Fibroblast of lung (primary cell): ENCODE results near the gene RXFP3.

Source experiments
- EZH2 ChIP-seq: IDR thresholded peaks from 2 replicates; pipeline ENCODE4 v1.5.1; 2012; ENCODE audit warnings: low read length, control low read depth, mild to moderate bottlenecking; ENCODE audit errors: missing control alignments
- TF ChIP-seq, protein P1 (sequence below), 2 donors: IDR thresholded peaks in 1 of 2; conservative IDR thresholded peaks in 1 of 2; 1 replicate in 1 of 2; 2 replicates in 1 of 2; pipeline ENCODE4 v1.5.1; 2011 to 2012; ENCODE audit warnings: low read length in 2 of 2, control low read depth in 1 of 2, inconsistent platforms in 1 of 2, low read depth in 1 of 2, mild to moderate bottlenecking in 1 of 2

DNA sequence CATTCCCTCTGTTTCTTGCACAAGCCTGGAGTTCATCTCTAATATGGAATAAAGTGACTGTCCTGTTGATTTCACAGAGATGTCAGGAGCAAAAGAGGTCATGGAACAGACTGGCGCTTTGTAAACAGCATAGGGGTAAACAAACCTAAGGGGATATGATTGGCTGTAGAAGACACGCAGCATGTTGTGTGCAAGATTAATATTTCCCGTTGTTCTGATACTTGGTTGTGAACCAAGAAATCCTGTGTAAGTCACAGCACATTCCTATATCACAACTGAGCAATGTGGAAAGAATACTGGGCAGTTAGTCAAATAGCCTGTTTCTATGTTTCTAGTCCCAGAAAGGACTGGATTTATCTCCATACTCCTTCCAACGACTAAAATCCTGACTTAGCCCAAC lies 47.6 kb upstream of the RXFP3 start:
- TF ChIP-seq, protein P1, sequence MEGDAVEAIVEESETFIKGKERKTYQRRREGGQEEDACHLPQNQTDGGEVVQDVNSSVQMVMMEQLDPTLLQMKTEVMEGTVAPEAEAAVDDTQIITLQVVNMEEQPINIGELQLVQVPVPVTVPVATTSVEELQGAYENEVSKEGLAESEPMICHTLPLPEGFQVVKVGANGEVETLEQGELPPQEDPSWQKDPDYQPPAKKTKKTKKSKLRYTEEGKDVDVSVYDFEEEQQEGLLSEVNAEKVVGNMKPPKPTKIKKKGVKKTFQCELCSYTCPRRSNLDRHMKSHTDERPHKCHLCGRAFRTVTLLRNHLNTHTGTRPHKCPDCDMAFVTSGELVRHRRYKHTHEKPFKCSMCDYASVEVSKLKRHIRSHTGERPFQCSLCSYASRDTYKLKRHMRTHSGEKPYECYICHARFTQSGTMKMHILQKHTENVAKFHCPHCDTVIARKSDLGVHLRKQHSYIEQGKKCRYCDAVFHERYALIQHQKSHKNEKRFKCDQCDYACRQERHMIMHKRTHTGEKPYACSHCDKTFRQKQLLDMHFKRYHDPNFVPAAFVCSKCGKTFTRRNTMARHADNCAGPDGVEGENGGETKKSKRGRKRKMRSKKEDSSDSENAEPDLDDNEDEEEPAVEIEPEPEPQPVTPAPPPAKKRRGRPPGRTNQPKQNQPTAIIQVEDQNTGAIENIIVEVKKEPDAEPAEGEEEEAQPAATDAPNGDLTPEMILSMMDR (conservative IDR thresholded peaks at IDR 0.05 in 1 of 2, IDR thresholded peaks at IDR 0.05 in 1 of 2; ENCODE audit: low read depth in 1 of 2, low read length in 2 of 2) = no peak
- TF ChIP-seq EZH2 = no peak
